AG10803 (cell line): ENCODE measurements around the gene SCOC.
A peak's percentile ranks its signal among the peaks of the same experiment; 100 is the strongest.

Source experiments
- DNase-seq: peaks from one replicate; pipeline ENCODE4 v3.0.0; 2010; ENCODE audit warnings: low read depth
- H3K4me3 ChIP-seq: 2 replicates; pipeline ENCODE4 v1.5.1; 2011; ENCODE audit warnings: mild to moderate bottlenecking, low read length, control low read depth
- CTCF ChIP-seq: conservative IDR thresholded peaks from 2 replicates; pipeline ENCODE4 v1.5.1; 2011; ENCODE audit warnings: mild to moderate bottlenecking, low read length, control low read depth, inconsistent platforms

SCOC gene

GRCh38 chr4:140423106-140423505 lies 49.7 kb downstream of the SCOC start:
- TF ChIP-seq CTCF = no peak
- peak; percentile 46 for DNase-seq
- no peak overlapping the region for H3K4me3 ChIP-seq

- DNase-seq = no peak
- TF ChIP-seq CTCF = no peak
- peak overlapping the region; percentile 81 for H3K4me3 ChIP-seq
Observed at GRCh38 chr4:140426610-140427105, 53.2 kb downstream of the SCOC start.

GRCh38 chr4:140427106-140427918 lies 53.9 kb downstream of the SCOC start, which contains the start of gene CLGN:
Gene CLGN (minus strand): TSS chr4:140427648. CDS start chr4:140413078, 14,570 bp downstream.
- peak; percentile 38 for DNase-seq
- peak; percentile 29 for TF ChIP-seq CTCF
- H3K4me3 ChIP-seq = peak within 1 kb of the TSS; percentile 81

- H3K4me3 ChIP-seq = peak overlapping the region; percentile 81
- no peak for TF ChIP-seq CTCF
- DNase-seq = peak; percentile 53
Observed at GRCh38 chr4:140427919-140428471, 54.5 kb downstream of the SCOC start.
